ENCODE results near the gene PFKFB3.
"Not testable (repeated sequence)": the region's sequence is repeated elsewhere in the genome, so short reads cannot be mapped to it uniquely, and the experiment has no call there.

PFKFB3 gene

DNA sequence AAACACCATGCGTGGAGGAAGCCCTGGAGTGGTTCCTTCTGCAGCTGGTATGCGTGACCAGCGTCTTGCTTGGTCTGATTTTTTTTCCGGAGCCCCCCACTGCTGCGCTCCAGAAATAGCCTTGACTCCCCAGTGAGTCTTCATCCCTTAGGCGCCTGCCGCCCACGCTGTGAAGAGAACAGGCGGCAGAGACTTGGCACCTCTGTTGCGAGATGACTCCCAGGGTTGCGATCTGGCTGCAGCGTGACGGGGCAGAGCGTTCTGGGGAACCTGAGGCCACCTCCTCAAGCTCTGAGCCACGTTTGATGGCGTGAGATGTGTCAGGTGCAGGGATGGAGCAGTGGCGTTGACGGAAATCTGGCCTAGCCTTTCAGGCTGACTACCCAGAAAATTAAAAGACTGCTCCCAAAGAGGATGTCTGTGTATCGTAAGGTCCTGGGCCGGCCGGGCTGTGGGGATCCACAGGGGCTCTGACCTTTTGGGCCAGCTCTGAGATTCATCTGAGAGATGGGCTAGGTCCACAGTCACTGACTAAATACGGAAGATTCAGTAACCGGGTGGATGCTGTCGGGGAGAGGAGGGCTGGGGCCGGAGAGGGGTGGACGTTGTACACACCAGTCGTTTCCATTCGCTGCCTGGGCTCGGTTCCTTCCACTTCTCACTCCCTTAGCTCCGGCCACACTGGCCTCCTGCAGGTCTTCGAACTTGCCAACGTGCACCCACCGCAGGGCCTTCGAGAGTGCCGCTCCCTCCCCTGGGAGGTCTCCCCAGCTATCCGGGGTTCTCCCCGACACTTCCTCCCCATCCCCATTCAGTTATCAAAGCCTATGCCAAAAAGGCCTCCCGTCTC is 33.8 kb downstream of the PFKFB3 start:
- no peak for DNase-seq (ENCODE audit: low read depth)

DNA sequence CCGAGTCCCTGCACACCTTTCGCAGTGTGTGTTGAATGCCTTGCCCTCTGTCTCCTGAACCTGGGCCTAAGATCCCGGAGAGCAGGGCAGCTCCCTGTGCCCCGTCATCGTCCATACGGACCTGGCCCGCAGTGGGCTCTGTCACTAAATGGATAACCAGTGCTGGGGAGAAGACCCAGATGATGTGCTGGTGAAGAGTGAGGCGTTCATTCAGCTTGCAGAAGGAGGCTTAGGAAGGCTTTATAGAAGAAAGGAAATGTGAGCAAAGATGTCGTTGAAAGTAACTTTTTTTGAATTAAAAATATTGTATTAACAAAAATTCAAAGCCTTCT is 34.4 kb downstream of the PFKFB3 start:
- no peak for DNase-seq (ENCODE audit: low read depth)

GRCh38 chr10:6238587-6239212 is 36.0 kb downstream of the PFKFB3 start:
- DNase-seq (ENCODE audit: low read depth): not testable (repeated sequence)

DNA sequence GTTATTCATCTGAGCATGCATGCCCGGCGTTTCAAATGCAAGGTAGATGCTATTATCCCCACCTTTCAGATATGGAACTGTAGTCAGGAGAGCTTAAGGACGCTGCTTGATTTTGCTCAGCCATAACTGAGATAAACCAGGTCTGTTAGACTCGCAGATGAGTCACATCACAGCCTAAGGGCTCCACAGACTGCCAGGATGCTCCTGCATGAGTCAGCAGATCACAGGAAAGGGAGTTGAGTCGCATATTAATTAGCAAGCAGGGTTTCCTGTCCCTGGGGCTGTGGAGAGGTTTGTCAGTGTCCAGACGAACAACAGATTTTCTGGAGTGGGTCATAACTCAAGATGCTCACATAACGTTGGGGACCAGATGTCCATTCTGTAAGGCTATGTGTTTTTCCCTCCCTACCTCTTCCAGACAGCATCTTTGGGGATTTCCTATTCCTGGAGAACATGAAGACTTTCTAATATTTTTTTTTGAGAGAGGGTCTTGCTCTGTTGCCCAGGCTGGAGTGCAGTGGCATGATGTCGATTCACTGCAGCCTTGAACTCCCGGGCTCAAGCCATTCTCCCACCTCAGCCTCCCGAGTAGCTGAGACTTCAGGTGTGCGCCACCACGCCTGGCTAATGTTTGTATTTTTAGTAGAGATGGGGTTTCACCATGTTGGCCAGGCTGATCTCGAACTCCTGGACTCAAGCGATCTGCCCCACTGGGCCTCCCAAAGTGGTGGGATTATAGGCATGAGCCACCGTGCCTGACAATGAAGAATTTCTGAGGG is 36.7 kb downstream of the PFKFB3 start:
- peak; percentile 59 for DNase-seq (ENCODE audit: low read depth)

DNA sequence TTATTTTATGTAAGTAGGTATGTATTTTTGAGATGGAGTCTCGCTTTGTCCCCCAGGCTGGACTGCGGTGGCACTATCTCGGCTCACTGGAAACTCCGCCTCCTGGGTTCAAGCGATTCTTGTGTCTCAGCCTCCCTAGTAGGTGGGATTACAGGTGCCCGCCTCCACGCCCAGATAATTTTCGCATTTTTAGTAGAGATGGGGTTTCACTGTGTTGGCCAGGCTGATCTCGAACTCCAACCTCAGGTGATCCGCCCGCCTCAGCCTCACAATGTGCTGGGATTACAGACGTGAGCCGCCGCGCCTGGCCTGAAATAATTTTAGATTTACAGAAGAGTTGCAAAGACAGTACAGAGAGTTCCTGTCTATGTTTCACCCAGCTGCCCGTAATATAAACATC is 37.5 kb downstream of the PFKFB3 start:
- no peak for DNase-seq (ENCODE audit: low read depth)

DNA sequence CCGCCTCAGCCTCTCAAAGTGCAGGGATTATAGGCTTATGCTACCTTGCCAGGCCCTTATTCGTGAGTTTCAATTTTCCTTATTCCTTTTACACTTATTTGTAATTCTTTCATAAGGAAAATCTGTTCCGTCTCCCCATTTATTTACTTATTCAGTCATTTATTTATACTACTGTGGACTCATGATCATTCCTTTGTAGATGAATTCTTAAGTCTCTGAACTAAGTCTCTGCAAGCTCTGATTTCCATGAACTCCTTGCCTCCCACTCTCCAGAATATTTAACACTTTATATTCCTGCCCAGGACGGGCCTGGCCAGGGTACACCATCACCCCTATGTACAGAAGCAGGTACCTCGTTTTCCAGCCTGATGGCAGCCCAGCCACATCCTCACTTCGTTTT is 39.4 kb downstream of the PFKFB3 start:
- DNase-seq (ENCODE audit: low read depth): no peak

GRCh38 chr10:6244510-6244909 is 41.8 kb downstream of the PFKFB3 start:
- DNase-seq (ENCODE audit: low read depth): no peak

DNA sequence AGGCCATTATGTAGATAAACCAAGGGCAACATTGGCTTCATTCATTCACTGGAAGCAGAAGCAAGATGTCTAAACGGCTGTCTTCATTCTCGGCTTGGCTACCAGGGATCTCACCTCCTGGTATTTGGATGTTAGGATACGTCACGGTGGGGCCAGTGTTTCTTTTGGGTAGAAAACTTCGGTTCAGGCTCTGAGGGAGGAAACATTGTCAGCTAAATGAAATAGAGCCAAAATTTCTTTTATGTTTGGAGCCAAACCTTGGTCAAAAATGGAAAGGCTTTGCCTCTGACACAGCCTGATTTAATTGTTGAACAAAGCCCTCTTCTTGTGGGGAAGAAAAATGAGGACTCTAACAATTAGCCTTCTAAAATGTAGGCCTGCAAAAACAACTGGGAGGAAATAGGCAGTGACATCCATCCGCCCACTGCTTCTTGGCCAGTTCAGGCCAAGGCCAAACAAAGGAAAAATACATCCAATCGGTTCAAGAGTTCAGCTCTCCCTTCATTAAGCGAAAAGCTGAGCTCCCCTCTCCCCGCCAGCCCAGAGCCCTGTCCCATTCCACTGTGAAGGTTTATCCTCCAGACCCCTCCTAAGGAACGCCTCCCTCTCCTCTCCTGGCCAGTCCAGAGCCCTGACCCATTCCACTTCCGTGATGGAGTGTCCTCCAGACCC is 44.4 kb downstream of the PFKFB3 start:
- DNase-seq (ENCODE audit: low read depth): no peak

DNA sequence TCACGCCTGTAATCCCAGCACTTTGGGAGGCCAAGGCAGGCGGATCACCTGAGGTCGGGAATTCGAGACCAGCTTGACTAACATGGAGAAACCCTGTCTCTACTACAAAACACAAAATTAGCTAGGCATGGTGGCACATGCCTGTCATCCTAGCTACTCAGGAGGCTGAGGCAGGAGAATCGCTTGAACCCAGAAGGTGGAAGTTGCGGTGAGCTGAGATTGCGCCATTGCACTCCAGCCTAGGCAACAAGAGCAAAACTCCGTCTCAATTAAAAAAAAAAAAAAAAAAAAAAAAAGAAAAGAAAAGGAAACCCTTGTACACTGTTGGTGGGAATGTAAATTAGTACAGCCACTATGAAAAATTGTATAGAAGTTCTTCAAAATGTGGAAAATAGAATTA is 46.2 kb downstream of the PFKFB3 start:
- DNase-seq (ENCODE audit: low read depth): not testable (repeated sequence)

DNA sequence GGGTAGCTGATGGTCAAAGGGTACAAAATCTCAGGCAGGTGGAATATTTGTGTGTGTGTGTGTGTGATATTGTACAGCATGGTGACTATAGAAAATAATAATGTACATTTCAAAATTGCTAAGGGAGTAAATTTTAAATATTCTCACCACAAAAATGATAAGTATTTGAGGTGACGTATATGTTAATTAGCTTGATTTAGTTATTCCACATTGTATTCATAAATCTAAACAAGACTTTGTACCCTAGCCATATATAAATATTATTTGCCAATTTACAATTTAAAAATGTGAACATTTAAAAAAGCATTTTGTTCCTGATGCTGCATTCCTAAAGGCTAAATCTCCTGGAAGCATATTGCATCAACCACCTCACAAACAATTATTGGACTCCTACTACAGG is 47.0 kb downstream of the PFKFB3 start:
- no peak for DNase-seq (ENCODE audit: low read depth)

DNA sequence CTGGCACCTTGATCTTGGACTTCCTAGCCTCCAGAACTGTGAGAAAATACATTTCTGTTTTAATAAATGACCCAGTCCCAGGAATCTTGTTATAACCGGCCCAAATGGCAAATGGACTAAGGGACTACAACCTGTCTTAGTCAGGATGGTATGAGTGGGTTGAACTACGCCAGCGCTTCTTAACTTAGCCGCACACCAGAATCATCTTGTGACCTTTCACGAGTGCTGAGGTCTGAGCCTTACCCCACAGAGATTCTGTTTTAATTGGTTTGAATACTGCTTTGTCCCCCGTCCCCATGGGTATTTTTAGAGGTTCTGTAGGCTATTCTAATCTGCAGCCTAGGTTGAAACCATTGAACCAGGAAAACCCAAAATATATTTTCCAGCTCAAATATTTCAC is 48.0 kb downstream of the PFKFB3 start:
- no peak for DNase-seq (ENCODE audit: low read depth)

DNA sequence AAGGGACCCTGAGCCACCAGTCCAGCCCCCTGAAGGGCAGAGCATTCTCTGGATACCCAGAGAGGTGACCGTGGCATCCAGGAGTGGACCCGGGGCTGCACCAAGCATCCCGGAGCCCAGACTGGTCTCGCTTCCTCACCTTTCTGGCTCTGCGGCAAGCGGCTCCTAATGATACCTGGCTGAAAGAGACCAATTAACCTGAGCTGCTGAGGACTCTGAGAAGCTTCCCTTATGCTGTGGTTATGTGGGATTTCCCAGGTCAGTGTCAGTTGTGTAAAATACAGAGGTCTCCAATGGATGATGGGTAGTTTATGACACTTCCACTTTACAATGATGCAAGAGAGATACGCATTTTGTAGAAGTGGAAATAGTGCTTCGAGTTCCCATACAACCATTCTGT is 51.5 kb downstream of the PFKFB3 start:
- DNase-seq (ENCODE audit: low read depth): no peak

DNA sequence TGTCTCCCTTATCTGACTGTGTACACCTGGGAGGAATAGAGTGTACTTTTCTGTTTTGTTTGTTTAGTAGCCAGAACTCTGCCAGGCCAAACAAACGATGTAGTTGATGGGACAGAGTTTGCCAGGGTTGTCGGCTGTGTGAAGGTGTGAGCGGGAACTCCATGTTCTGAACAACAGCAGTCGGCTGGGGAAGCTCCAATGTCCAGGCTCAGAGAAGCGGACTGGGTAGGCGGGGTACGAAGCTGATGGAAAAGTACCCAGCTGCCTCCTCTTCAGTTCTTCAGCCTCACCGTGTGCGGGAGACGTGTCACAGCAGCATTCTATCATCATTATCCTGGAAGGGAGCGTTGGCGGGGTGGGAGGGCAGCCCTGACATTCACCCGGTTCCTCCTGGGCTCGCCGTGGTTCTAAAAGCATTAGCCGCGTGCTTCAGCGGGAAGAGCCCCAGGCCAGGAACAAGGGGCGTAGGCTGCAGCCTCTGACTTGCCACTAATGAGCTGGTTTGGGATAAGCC is 52.9 kb downstream of the PFKFB3 start:
- no peak for DNase-seq (ENCODE audit: low read depth)

DNA sequence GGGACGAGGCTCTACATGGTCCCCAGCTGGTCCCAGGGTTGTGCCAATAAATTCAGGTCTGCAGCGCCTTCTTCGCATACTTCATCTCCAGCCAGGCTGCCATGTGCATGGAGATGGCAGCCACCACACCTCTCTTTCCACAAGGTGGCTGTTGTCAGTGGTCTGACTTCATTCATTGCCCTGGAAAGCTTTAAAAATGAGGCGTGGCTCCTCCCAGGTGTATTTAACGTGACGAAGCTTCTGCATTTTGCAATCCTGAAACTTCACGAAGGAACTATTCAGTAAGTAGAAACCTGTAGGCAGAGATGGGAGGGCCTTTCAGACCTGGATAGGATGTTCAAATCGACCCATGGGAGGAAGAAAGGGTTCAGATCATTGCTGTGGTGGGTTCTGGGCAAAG is 53.7 kb downstream of the PFKFB3 start:
- DNase-seq (ENCODE audit: low read depth): no peak

DNA sequence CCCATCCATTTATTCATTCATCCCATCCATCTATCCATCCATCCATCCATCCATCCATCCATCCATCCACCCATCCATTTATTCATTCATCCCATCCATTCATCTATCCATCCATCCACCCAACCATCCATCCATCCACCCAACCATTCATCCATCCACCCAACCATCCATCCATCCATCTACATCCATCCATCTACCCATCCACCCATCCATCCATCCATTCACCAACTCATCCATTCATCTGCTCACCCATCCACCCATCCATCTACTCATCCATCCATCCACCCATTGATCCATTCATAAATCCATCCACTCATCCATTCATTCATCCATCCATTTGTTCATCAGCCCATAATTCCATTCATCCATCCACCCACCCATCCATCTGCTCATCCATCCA is 56.4 kb downstream of the PFKFB3 start:
- no peak for DNase-seq (ENCODE audit: low read depth)

- DNase-seq (ENCODE audit: low read depth): no peak
Measured at GRCh38 chr10:6260843-6261242, 58.1 kb downstream of the PFKFB3 start.

DNA sequence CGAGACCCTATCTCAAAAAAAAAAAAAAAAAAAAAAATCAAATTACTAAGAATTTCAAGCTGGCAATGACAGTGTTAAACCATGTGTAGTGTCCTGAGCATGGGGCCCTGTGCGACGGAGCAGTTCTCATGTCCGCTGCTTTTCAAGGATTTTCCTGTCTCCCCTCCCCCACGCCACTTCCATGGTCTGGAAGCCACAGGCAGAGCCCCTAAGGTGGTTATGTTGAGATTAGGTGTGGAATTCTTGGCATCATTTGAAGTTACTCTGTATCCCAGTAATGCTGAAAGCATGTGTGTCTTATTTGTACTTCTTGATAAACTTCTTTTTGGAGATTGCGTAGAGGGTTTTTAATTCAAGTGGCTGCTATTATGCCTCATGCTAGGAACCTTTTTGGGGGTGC is 65.2 kb downstream of the PFKFB3 start:
- DNase-seq (ENCODE audit: low read depth): no peak

GRCh38 chr10:6269432-6269831 is 66.7 kb downstream of the PFKFB3 start:
- no peak for DNase-seq (ENCODE audit: low read depth)

DNA sequence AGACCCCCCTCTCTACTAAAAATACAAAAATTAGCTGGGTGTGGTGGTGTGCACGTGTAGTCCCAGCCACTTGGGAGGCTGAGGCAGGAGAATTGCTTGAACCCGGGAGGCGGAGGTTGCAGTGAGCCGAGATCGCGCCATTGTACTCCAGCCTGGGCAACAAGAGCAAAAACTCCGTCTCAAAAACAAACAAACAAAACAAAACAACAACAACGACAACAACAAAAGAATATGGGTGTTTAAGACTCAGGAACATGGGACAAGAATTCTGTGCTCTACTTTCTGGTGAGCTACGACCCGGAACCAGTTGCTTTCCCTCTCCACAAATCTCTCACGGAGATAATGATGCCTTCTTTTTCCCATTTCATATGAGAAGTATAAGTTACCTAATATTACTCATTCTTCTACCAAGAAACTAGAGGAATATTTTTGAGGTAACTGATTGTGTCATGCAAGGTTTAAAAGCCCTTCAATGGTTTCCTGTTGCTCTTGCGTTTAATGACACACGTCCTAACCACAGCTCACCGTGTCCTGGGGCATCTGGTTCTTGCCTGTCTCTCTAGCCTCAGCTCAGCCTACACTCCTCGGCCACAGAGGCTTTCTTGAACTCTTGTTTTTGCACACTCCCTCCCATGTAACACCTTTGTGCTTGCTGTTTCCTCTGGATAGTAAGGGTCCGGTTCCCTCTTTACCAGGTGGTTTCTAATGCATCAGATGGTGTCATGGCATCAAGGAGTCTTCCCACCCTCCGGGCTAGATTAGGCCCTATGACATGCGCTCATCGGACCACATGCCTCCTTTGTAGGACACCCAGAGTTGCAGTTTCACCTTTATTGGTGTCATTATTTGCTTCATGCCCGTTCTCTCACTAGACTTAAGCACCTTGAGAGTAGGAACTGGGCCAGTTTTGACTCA is 67.5 kb downstream of the PFKFB3 start:
- DNase-seq (ENCODE audit: low read depth): peak; percentile 73

GRCh38 chr10:6270951-6271350 is 68.2 kb downstream of the PFKFB3 start:
- no peak for DNase-seq (ENCODE audit: low read depth)

DNA sequence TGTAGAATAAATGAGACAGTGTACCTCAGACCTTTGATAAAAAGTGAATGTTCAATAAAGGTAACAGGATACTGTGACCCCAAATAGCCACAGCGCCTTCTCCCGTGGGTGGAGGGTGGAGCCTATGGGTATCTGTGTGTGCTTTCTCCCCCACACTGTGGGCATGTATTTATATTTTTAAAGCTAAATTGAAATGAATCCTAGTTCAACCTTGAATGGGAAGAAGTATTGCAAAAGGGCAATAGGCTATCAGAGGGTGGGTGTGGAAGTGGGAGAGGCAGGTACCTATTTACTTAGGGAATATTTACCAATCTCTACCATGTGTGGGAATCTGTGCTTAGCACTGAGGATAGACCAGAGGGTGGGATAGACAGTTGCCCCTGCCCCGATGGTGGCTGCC is 68.9 kb downstream of the PFKFB3 start:
- no peak for DNase-seq (ENCODE audit: low read depth)

Measured in T-helper 22 cell (primary cell).